SK-N-SH treated with all-trans-retinoic acid at 6 μM for 48 hours (cell line): Measurements from ENCODE around the gene ATP8B3.

Experiments used
- ARNTL ChIP-seq: fragments of 450-650 bp; formaldehyde crosslinking; IDR thresholded peaks from 2 replicates; pipeline ENCODE4 v1.5.0; 2020; ENCODE audit warnings: low read depth, mild to moderate bottlenecking, moderate library complexity, borderline replicate concordance
- RARB ChIP-seq: fragments of 250-450 bp; sonication (Bioruptor Pico); IDR thresholded peaks from 2 replicates; pipeline ENCODE4 v1.8.0; 2021; ENCODE audit warnings: mild to moderate bottlenecking, moderate library complexity
- SNAI2 ChIP-seq: fragments of 250-450 bp; sonication (Bioruptor Pico); IDR thresholded peaks from 2 replicates; pipeline ENCODE4 v1.5.0; 2020; ENCODE audit warnings: mild to moderate bottlenecking, moderate library complexity
- TOX ChIP-seq: fragments of 250-450 bp; sonication (Bioruptor Pico); IDR thresholded peaks from 2 replicates; pipeline ENCODE4 v1.8.0; 2021; ENCODE audit warnings: mild to moderate bottlenecking, moderate library complexity, borderline replicate concordance
- TSHZ2 ChIP-seq: fragments of 250-450 bp; sonication (Bioruptor Pico); IDR thresholded peaks from 2 replicates; pipeline ENCODE4 v1.5.0; 2020; ENCODE audit warnings: mild to moderate bottlenecking, moderate library complexity
- ZFP3 ChIP-seq: fragments of 250-450 bp; sonication (Bioruptor Pico); IDR thresholded peaks from 2 replicates; pipeline ENCODE4 v1.5.0; 2020; ENCODE audit warnings: mild to moderate bottlenecking, moderate library complexity
- ZNF70 ChIP-seq: fragments of 450-650 bp; formaldehyde crosslinking; IDR thresholded peaks from 2 replicates; pipeline ENCODE4 v1.5.0; 2020; ENCODE audit warnings: mild to moderate bottlenecking, moderate library complexity
- TF ChIP-seq, protein P1 (sequence below): fragments of 250-450 bp; sonication (Bioruptor Pico); IDR thresholded peaks from 2 replicates; pipeline ENCODE4 v1.5.1; 2021; ENCODE audit warnings: mild to moderate bottlenecking, moderate library complexity

- no peak for TF ChIP-seq ZFP3
- no peak for TF ChIP-seq RARB
- TF ChIP-seq, protein P1, sequence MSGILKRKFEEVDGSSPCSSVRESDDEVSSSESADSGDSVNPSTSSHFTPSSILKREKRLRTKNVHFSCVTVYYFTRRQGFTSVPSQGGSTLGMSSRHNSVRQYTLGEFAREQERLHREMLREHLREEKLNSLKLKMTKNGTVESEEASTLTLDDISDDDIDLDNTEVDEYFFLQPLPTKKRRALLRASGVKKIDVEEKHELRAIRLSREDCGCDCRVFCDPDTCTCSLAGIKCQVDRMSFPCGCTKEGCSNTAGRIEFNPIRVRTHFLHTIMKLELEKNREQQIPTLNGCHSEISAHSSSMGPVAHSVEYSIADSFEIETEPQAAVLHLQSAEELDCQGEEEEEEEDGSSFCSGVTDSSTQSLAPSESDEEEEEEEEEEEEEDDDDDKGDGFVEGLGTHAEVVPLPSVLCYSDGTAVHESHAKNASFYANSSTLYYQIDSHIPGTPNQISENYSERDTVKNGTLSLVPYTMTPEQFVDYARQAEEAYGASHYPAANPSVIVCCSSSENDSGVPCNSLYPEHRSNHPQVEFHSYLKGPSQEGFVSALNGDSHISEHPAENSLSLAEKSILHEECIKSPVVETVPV, result no peak
- TF ChIP-seq TSHZ2 (CRISPR knock-in tag), result no peak
- TF ChIP-seq ARNTL, result no peak
- TF ChIP-seq ZNF70 (CRISPR knock-in tag), result no peak
- TF ChIP-seq SNAI2 (CRISPR knock-in tag), result no peak
- TF ChIP-seq TOX (CRISPR knock-in tag), result no peak
Measured at GRCh38 chr19:1789261-1790041, 22.6 kb downstream of the ATP8B3 start.
